Stimulated activated CD4-positive, alpha-beta T cell treated with anti-CD3 and anti-CD28 coated beads, TNF-alpha, amount 100 ng/mL, for 24 hours (primary cell): ENCODE measurements around the gene CHCHD4.
"Not testable (repeated sequence)": the region's sequence is repeated elsewhere in the genome, so short reads cannot be mapped to it uniquely, and the experiment has no call there.

Source experiments
- DNase-seq, 3 experiments: peaks; one replicate each; pipeline ENCODE4 v3.0.0-alpha.2; 2020; ENCODE audit warnings: low read depth in 3 of 3

Gene CHCHD4

DNA sequence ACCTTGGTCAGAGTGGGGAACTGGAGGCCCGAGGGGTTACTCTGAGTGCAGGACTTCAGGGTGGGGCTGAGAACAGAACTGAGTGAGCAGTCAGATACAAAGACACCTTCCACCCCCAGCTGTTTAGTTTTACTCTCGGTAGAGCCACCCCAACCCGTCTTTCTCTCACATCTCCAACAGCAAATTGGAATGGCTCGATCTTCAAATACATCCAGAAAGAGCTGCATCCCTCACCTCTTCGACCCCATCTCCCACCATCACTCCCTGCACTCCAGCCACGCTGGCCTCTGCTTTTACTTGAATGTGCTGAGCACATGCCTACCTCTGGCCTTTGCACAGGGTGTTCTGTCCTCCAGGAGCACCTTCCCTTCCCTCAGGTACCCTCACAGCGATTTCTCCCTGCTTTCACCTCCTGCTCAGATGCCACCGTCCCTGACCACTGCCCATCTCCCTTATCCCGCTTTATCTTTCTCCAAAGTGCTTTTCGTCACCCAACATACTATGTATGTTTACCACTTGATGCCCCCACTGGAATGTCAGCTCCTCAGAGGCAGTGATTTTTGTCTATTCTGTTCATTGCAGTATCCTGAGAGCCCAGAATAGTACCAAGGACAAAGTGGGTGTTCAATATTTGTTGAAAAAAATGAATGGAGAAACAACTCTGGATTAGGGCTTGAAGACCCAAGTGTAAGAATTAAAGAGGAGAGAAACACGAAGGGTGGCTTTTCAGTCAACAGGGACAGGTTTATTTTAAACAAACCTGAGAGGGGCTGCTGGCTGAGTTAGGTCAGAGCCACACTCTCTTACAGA is 4.4 kb downstream of the CHCHD4 start:
- DNase-seq: no peak

DNA sequence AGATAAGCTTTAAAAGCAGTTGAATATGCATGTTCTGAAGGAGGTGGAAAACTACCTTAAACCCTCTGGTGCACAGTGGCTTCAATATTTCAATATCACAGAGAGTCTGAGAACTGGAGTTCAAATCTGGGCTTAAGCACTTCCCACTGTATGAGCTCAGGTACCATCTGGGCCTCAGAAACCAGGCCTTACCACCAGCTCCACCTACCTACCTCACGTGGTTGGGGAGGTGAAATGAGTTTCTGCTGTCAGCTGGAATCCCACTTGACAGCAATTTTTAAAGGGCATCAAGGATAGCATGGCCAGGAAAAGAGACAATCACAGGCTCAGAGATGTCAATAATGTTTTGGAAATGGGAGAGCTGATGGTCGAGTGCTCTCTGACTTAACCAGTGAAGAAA is 5.0 kb downstream of the CHCHD4 start:
- no peak for DNase-seq

DNA sequence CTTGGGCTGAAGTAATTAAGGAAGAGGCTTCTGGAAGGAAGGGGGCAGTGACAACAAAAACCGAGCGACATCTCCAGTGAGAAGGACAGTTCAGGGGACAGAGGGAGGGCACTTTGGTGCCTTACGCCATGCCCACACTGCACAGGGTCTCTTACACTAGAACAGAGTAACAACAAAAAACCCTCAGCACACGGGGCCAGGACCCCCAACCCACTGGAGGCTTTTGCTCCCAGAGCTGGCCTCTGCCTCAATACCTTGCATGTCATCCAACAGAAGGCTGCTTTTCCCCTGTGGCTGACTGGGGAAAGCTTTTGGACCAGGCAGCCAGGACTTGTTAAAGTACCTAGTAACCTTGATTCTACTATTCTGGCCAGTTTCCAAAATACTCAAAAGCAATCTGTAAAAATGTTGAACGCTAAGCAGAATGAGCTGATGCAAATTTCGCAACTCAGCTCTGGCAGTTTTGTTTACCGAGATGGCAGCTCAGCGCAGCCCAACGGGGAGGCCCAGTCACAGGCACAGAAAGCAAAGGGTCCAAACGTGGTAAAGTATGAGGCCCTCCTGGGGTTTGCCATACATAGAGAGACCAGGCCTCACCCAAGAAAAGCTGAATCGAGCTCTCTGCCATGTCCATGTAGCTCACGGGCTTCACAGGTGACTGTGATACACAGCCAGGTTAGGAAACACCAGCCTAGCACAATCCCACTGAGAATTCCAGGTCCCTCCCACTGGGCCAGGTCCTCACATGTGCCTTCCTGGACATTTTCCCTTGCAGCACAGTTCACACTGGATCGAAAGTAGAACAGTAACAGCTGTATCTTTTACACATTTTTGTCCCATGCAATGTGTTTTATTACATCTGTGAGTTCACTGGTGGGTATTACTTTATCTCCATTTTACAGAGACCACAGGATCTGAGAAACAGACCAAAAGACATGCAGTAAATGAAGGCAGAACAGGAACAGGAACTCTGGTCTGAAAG is 6.0 kb downstream of the CHCHD4 start:
- no peak for DNase-seq

DNA sequence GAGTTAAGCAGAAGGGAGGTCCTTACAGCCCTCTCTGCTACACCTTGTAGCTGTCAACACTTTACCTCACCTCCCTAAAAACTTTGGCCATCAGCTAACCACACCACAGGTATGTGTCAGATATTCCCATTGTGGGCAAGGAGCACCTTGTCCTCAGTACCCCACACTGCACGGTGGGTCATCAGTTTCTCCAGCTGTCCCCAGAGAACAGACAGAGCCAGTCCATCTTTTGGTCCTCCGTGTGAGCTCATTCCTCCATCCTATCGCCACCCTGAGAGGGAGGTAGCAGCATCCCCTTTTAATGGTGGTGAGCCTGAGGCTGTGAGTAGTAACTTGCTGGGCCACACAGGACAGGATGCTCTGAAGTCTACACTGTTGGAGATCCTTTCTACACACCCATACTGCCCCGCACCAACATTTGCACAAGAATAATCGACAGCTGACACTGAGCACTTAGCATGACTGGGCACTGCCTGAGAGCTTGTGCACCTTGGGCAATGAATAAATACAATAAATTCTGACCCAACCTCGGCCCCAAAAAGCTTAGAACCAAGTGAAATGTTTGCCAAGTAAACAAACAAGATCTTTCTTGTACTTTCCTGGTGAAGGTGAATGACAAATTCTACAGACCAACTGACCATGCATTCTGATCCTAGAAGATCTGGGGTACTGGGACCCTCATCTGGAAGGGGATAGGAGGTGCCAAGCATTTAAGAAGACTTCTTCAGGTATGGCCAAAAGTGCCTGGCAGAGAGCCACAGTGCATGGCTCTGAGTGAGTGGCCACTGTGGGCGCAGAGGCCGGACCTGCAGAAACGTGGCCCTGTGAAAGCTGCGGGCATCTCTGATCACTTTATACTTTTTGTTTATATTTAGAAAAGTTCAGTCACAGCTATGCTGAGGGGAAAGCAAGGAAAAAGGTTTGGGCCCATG is 6.9 kb downstream of the CHCHD4 start:
- no peak for DNase-seq

DNA sequence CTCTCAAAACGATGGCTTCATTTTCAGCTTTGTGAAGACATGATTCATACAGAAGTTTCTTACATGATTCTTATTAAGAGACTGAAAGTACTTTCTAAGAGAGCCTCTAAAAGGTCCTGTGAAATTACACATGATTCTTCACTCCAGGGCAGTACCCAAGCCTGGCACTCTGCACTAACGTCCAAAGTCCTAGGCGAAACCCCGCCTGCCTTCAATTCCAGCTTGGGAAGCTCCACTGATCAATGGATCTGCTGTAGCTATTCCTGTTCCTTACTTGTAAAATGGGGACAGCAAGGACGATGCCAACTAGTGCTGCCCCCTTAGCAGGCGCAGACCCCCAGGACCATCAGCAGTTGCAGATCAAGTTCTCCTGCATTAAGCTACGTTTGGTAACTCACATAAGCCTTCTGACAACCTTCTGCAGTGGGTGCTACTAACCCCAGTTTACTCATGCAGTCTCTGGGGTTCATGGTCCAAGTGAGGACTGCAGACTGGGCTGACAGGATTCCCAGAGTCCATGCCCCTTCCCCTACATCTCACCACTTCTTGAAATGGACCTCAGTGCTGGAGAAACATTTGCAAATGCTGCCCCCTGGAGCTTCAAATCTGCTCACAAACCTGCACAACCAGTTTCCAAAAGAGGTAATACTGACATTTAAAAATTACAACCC is 10.6 kb downstream of the CHCHD4 start:
- DNase-seq: no peak

DNA sequence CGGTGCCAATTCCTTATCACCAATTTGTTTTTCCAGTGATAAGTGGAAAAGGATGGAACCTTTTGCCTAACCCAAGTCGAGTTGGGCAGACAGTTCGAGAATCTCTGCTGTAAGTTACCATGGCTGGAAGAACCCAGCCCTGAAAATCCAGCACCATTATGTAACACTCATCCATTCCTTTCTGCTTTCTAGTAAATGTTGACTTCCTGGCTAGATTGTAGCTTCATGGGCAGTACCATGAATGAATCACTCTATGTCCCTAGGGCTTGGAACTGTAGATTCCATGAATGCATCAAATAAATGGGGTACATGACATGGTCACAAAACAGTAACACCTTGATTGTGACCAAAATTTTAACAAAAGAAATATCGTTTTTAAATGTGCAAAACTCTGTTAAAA is 14.0 kb downstream of the CHCHD4 start:
- DNase-seq: no peak

DNA sequence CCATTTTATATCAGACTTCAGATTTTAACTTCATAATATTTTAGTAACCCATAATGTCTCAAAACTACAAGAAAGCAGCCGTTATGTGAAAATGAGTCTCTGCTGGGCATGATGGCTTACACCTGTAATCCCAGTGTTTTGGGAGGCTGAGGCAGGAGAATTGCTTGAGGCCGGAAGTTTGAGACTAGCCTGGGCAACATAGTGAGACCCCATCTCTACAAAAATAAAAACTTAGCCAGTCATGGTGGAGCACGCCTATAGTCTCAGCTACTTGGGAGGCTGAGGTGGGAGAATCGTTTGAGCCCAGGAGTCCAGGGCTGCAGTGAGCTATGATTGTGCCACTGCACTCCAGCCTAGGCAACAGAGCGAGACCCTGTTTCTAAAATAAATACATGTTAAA is 14.8 kb downstream of the CHCHD4 start:
- DNase-seq: not testable (repeated sequence)

DNA sequence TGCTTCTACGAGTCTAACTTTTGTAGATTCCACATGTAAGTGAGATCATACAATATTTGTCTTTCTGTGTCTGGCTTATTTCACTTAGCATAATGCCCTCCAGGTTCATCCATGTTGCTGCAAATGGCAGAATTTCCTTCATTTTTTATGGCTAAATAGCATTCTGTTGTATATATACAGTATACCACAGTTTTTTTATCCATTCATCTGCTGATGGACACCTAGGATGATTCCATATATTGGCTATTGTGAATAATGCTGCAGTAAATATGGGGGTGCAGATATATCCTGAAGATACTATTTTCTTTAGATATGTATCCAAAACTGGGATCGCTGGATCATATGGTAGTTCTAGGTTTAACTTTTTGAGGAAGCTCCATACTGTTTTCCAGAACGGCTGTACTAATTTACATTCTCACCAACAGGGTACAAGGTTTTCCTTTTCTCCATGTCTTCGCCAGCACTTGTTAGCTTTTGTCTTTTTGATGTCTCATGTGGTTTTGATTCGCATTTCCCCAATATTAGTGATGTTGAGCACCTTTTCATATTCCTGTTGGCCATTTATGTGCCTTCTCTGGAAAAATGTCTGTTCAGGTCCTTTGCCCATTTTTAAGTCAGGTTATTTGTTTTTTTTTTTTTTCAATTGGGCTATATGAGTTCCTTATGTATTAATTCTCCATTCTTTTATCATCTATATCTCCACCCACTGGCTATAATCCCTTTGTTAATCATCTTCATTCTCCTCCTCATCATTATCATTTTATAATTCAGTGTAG is 26.9 kb downstream of the CHCHD4 start:
- no peak for DNase-seq

DNA sequence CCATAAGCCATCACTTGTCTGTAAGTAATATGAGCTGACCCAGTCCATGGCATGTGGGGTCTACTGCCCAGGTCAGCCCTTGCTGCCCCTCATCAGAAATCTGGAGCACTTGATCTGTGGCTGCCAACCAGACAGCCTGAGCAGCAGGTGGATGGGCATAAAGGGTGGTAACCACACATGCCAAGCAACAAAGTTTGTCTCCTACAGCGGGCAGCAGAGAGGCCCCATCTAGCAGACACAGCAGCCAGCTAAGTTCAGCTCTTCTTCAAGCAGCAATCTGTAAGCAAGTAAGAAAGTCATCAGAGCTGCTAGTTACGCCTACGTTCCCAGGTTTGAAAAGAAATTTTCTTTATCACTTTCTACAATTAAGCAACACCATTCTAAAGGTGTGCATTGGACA is 27.9 kb downstream of the CHCHD4 start:
- no peak for DNase-seq

DNA sequence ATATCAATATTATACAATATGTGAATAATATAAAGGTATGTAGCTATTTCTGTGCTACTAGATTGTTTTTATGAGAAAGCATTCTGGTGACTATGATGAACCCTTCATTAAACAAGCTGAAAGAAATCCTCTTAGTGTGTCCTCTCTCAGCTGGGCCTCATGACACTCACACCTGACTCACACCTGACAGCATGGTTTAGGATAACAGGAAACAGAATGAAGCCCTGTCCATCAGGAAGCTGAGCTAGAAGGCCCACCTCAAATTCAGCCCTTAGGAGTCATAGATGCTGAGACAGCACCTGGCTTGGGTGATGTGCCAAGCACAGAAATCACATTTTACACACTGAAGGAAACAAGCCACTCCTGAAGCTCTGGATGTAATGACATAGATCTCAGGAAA is 30.8 kb downstream of the CHCHD4 start:
- no peak for DNase-seq

DNA sequence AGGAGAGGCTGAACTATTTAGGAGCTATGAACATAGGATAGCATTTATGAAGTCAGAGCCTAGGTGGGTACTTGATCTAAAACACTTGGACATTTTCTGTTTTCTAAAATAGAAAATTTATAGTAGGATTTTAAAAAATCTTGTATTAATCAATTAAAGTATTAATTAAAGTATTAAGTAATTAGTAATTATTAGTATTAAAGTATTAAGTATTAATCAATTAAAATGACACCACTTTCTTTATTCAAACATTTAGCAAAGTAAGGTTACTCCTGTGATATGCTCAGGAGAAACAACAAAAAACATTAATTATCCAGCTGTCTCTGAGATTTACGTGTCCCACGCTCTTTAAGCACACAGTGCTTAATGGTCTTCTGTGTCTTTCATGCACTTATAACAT is 32.2 kb downstream of the CHCHD4 start:
- DNase-seq: no peak

DNA sequence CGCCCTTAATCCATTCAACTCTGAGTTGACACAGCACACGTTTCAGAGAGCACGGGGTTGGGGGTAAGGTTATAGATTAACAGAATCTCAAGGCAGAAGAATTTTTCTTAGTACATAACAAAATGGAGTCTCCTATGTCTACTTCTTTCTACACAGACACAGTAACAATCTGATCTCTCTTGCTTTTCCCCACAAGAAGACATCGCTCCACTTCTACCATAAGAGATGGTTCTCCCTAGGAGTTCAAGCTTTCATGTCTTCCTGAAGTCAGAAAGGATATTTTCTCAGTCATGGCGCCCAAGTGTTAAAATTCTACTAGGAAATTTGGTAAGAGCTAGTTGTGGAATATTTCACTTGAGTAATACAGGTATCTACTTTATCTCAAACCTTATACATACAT is 32.7 kb downstream of the CHCHD4 start:
- not testable (repeated sequence) for DNase-seq

DNA sequence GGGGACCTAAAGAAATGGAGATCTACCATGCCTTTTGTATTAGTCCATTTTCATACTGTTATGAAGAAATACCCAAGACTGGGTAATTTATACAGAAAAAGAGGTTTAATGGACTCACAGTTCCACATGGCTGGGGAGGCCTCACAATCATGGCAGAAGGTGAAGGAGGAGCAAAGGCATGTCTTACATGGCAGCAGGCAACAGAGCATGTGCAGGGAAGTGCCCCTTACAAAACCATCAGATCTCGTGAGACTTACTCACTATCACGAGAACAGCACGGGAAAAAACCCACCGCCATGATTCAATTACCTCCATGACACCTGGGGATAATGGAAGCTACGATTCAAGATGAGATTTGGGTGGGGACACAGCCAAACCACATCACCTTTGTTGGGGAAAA is 37.2 kb downstream of the CHCHD4 start:
- not testable (repeated sequence) for DNase-seq

DNA sequence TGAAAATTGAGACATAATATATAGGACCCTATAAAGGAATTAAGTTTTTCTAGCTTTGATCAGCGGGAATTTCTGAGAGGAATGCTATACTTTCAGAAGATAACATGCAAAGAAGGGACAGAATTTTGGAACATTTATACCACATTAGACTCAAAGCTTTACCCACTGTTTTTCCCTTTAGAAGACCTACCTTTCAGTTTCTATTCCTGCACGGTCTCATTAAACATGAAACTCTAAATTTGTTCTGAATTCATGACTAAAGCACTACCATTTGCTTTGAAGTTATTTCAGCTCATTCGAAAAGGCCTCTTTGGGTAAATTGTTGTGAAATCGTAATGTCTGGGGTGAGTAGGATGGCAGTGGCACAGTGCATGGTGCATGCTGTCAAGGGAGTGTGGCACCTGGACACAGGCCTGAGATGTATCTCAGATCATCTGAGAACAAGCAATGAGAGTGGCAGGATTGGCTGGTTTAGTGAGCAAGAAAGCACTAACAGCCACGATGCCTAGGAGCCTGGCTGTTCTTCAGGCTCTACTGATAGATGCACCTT is 42.5 kb downstream of the CHCHD4 start:
- DNase-seq: peak in 2 of 3 experiments; percentile 2 to 19

DNA sequence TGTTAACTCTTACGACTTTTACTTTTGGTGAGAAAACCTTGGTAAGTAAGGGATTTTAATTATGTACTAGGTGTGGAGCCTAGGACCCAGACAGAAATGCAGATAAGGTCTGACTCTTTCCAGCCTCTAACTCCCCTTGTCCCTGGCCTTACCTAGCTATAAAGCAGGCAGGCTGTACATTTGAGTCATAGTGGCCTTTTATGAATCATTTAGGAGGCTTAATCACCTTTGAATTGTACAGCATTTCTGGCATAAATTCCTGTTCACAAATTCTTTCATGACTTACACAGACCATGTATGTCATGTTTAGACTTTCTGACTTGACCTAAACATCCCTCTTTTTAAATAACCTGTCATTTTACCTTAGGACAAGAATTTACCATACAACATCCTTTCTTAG is 47.4 kb downstream of the CHCHD4 start:
- no peak for DNase-seq

DNA sequence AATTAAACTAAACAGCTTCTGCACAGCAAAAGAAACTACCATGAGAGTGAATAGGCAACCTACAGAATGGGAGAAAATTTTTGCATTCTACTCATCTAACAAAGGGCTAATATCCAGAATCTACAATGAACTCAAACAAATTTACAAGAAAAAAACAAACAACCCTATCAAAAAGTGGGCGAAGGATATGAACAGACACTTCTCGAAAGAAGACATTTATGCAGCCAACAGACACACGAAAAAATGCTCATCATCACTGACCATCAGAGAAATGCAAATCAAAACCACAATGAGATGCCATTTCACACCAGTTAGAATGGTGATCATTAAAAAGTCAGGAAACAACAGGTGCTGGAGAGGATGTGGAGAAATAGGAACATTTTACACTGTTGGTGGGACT is 49.4 kb downstream of the CHCHD4 start:
- DNase-seq: not testable (repeated sequence)

DNA sequence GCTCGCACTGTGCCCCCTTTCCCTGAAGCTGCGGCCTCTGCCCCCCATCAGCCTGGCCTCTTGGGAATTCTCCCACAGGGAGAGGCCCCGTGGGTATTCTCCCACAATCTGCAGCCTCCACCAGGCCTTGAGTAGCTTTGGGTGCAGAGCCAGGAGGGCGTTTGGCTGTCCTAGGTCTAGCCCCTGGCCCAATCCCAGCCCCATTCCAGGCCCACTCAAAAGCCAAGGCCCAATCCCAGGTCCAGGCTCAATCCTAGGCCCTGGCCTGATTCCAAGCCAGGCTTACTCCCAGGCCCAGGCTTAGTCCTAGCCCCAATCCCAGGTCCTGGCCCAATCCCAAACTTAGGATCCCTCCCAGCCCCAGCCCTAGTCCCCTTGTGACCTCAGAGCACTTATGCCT is 59.8 kb downstream of the CHCHD4 start:
- no peak for DNase-seq

DNA sequence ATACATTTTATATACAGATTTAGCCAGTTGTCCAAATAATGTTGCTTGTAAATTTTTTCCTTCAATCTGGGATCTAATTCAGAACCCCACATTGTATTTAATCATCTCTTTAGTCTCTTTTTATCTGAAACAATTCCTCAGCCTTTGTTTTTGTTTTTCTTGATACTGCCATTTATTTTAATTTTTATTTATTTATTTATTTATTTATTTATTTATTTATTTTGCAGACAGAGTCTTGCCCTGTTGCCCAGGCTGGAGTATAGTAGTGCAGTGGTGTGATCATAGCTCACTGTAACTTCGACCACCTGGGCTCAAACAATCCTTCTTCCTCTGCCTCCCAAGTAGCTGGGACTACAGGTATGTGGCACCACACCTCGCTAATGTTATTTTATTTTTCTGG is 61.5 kb downstream of the CHCHD4 start:
- DNase-seq: no peak
